IMR-90 (cell line): ENCODE measurements around the gene POU3F2. TPM values are rescaled to one million over a fixed set of nuclear protein-coding genes. Genes with fewer than 3 reads are reported as not detected.

Source experiments
- ATAC-seq: fragments of 200-7000 bp; cut with Tn5 transposase; 2 replicates; pipeline ENCODE4 v1.9.1; 2020; ENCODE audit warnings: low read depth, mild to moderate bottlenecking, moderate library complexity
- BruUV-seq: library from RNA; stranded (reverse); fragments of 400-500 nt; replicated peaks from 2 replicates; lab custom pipeline; 2021; lab: Mats Ljungman, UMichigan
- CTCF ChIA-PET: fragments of 300-600 bp; formaldehyde crosslinking; extraction: SDS; loops from one replicate; lab custom pipeline; 2021; ENCODE audit warnings: antibody characterized with exemption; lab: Yijun Ruan, JAX
- POLR2A ChIA-PET: fragments of 300-600 bp; sonication (Branson Sonifier 250); formaldehyde crosslinking; loops from one replicate; lab custom pipeline; 2022; ENCODE audit warnings: antibody characterized with exemption; ENCODE audit not compliant: unreplicated experiment; lab: Charles Lee
- DNase-seq: peaks from one replicate; pipeline ENCODE4 v3.0.0; 2013
- H2AFZ ChIP-seq: replicated peaks from 2 replicates; pipeline ENCODE3; 2013; ENCODE audit warnings: low read length, mild to moderate bottlenecking; ENCODE audit not compliant: poor library complexity
- H2AK5ac ChIP-seq: 2 replicates; pipeline ENCODE4 v1.6.1; 2013; ENCODE audit warnings: low read depth, low read length, inconsistent platforms
- H2AK9ac ChIP-seq: replicated peaks from 2 replicates; pipeline ENCODE3; 2013; ENCODE audit warnings: mild to moderate bottlenecking, low read depth, low read length, moderate library complexity; ENCODE audit not compliant: poor library complexity
- H2BK120ac ChIP-seq: 2 replicates; pipeline ENCODE4 v1.6.1; 2013; ENCODE audit warnings: low read depth, low read length, inconsistent platforms
- H2BK15ac ChIP-seq: 3 replicates; pipeline ENCODE4 v1.6.1; 2013; ENCODE audit warnings: low read depth, low read length, inconsistent platforms
- H2BK20ac ChIP-seq: 2 replicates; pipeline ENCODE4 v1.6.1; 2013; ENCODE audit warnings: low read depth, mild to moderate bottlenecking, inconsistent platforms, low read length, moderate library complexity
- H2BK5ac ChIP-seq: 2 replicates; pipeline ENCODE4 v1.6.1; 2013; ENCODE audit warnings: mild to moderate bottlenecking, low read depth, low read length, inconsistent platforms; ENCODE audit not compliant: poor library complexity, severe bottlenecking
- H3K14ac ChIP-seq: replicated peaks from 2 replicates; pipeline ENCODE4 v1.6.1; 2013; ENCODE audit warnings: low read depth, low read length, inconsistent platforms
- H3K18ac ChIP-seq: 2 replicates; pipeline ENCODE4 v1.6.1; 2013; ENCODE audit warnings: low read depth, low read length, control low read depth
- H3K23ac ChIP-seq: 2 replicates; pipeline ENCODE4 v1.6.1; 2013; ENCODE audit warnings: low read depth, low read length, inconsistent platforms
- H3K27ac ChIP-seq: 2 replicates; pipeline ENCODE4 v1.5.1; 2013; ENCODE audit warnings: mild to moderate bottlenecking, control low read depth, low read length; ENCODE audit not compliant: insufficient read depth
- H3K27me3 ChIP-seq: 2 replicates; pipeline ENCODE4 v1.6.1; 2013; ENCODE audit warnings: low read length; ENCODE audit not compliant: control insufficient read depth, insufficient read depth
- H3K36me3 ChIP-seq: 2 replicates; pipeline ENCODE4 v1.6.1; 2013; ENCODE audit warnings: low read length, mixed read lengths; ENCODE audit not compliant: control insufficient read depth, insufficient read depth
- H3K4ac ChIP-seq: 2 replicates; pipeline ENCODE4 v1.6.1; 2013; ENCODE audit warnings: low read depth, low read length, inconsistent platforms
- H3K4me1 ChIP-seq: 2 replicates; pipeline ENCODE4 v1.6.1; 2013; ENCODE audit warnings: low read length, mixed read lengths; ENCODE audit not compliant: control insufficient read depth, insufficient read depth
- H3K4me2 ChIP-seq: 2 replicates; pipeline ENCODE4 v1.6.1; 2013; ENCODE audit warnings: low read depth, mild to moderate bottlenecking, control low read depth, low read length, moderate library complexity
- H3K4me3 ChIP-seq: 2 replicates; pipeline ENCODE4 v1.5.1; 2013; ENCODE audit warnings: low read depth, mild to moderate bottlenecking, control low read depth, low read length, moderate library complexity; ENCODE audit not compliant: insufficient read depth
- H3K56ac ChIP-seq: 2 replicates; pipeline ENCODE4 v1.6.1; 2013; ENCODE audit warnings: low read length, inconsistent platforms; ENCODE audit not compliant: insufficient read depth; ENCODE audit errors: extremely low read depth
- H3K79me1 ChIP-seq, 2 experiments: 2 replicates each; pipeline ENCODE4 v1.6.1; 2013; ENCODE audit warnings: low read length in 2 of 2, inconsistent platforms in 1 of 2, low read depth in 1 of 2
- H3K9ac ChIP-seq: 2 replicates; pipeline ENCODE4 v1.6.1; 2013; ENCODE audit warnings: low read depth, low read length, control low read depth
- H3K9me1 ChIP-seq: 2 replicates; pipeline ENCODE4 v1.6.1; 2013; ENCODE audit warnings: low read length, inconsistent platforms; ENCODE audit not compliant: insufficient read depth
- H3K9me3 ChIP-seq: 2 replicates; pipeline ENCODE4 v1.6.1; 2013; ENCODE audit warnings: low read length; ENCODE audit not compliant: control insufficient read depth, insufficient read depth
- H4K20me1 ChIP-seq: 2 replicates; pipeline ENCODE4 v1.6.1; 2013; ENCODE audit warnings: low read length, inconsistent platforms; ENCODE audit not compliant: insufficient read depth
- H4K5ac ChIP-seq: 2 replicates; pipeline ENCODE4 v1.6.1; 2013; ENCODE audit warnings: mild to moderate bottlenecking, low read depth, low read length, control low read depth
- H4K8ac ChIP-seq, 2 experiments: 2 replicates each; pipeline ENCODE4 v1.6.1; 2013; ENCODE audit warnings: low read depth in 2 of 2, low read length in 2 of 2, control low read depth in 1 of 2, inconsistent platforms in 1 of 2
- H4K91ac ChIP-seq: 2 replicates; pipeline ENCODE4 v1.6.1; 2013; ENCODE audit warnings: low read depth, low read length, inconsistent platforms; ENCODE audit not compliant: insufficient read depth
- BHLHE40 ChIP-seq: fragments of 150-350 bp; IDR thresholded peaks from 2 replicates; pipeline ENCODE4 v1.6.1; 2016; ENCODE audit warnings: mild to moderate bottlenecking, low read depth, low read length
- CEBPB ChIP-seq: IDR thresholded peaks from 2 replicates; pipeline ENCODE4 v1.6.1; 2012; ENCODE audit warnings: low read depth, low read length, improper control_type of control experiment
- CHD1 ChIP-seq: IDR thresholded peaks from 2 replicates; pipeline ENCODE4 v1.6.1; 2012; ENCODE audit warnings: low read depth, low read length, improper control_type of control experiment
- MAZ ChIP-seq: IDR thresholded peaks from 2 replicates; pipeline ENCODE4 v1.6.1; 2012; ENCODE audit warnings: low read depth, mild to moderate bottlenecking, low read length, improper control_type of control experiment, moderate library complexity, borderline replicate concordance
- MXI1 ChIP-seq: IDR thresholded peaks from 2 replicates; pipeline ENCODE4 v1.6.1; 2012; ENCODE audit warnings: low read depth, mild to moderate bottlenecking, low read length, moderate library complexity, borderline replicate concordance
- NFE2L2 ChIP-seq: fragments of 150-350 bp; IDR thresholded peaks from 2 replicates; pipeline ENCODE4 v1.6.1; 2016; ENCODE audit warnings: low read depth, mild to moderate bottlenecking, low read length
- POLR2A ChIP-seq: IDR thresholded peaks from 2 replicates; pipeline ENCODE4 v1.6.1; 2012; ENCODE audit warnings: mild to moderate bottlenecking, low read depth, low read length
- RAD21 ChIP-seq: IDR thresholded peaks from 2 replicates; pipeline ENCODE4 v1.6.1; 2012; ENCODE audit warnings: low read length, improper control_type of control experiment
- RCOR1 ChIP-seq: IDR thresholded peaks from 2 replicates; pipeline ENCODE4 v1.6.1; 2012; ENCODE audit warnings: mild to moderate bottlenecking, low read length, improper control_type of control experiment; ENCODE audit not compliant: insufficient replicate concordance
- RFX5 ChIP-seq: IDR thresholded peaks from 2 replicates; pipeline ENCODE4 v1.8.0; 2012; ENCODE audit warnings: low read depth, mild to moderate bottlenecking, low read length, moderate library complexity
- SMC3 ChIP-seq: fragments of 150-350 bp; IDR thresholded peaks from 2 replicates; pipeline ENCODE4 v1.6.1; 2016; ENCODE audit warnings: low read depth, mild to moderate bottlenecking, antibody characterized with exemption, low read length, moderate library complexity
- WGBS, 2 experiments: methylation state at CpG; one replicate each; pipeline versions ENCODE4 v1.1.5 to v1.1.7; 2013; ENCODE audit warnings: missing lambda C conversion rate in 2 of 2; ENCODE audit not compliant: insufficient read length in 1 of 2; ENCODE audit errors: extremely low coverage in 2 of 2; 5-methylcytosine and 5-hydroxymethylcytosine counted together
- dilution Hi-C: fragments of 300-500 bp; cut with HindIII; formaldehyde crosslinking; loops from one replicate; pipeline ENCODE4 v1.14.3; 2018; ENCODE audit warnings: low sequenced_read_pairs; ENCODE audit not compliant: unreplicated experiment
- in situ Hi-C: fragments of 300-500 bp; cut with MboI; formaldehyde crosslinking; loops from 3 replicates; pipeline ENCODE4 v1.14.3; 2019; ENCODE audit warnings: low sequenced_read_pairs, inconsistent platforms, mixed read lengths
- intact Hi-C: fragments of 100-400 bp; cut with micrococcal nuclease; formaldehyde crosslinking; loops from 2 replicates; pipeline ENCODE4 v1.10.0; 2022
- polyA plus RNA-seq, 3 experiments: library from polyadenylated mRNA; depleted of rRNA; stranded (reverse); fragments of >200 nt; gene quantifications; 2 replicates each; pipeline ENCODE4 v1.2.3, GENCODE V29; 2012; ENCODE audit warnings: low replicate concordance in 1 of 3
- total RNA-seq: library from RNA; depleted of rRNA; stranded (reverse); fragments of >200 nt; gene quantifications from 2 replicates; pipeline ENCODE4 v1.2.3, GENCODE V29; 2012
- TF ChIP-seq, protein P1 (sequence below): conservative IDR thresholded peaks from 2 replicates; pipeline ENCODE4 v1.5.1; 2012; ENCODE audit warnings: mild to moderate bottlenecking, low read depth, low read length, improper control_type of control experiment

Gene POU3F2
- total and polyA plus RNA-seq, 2 of the 4 experiments (the other 2 are of a cell fraction), result not detected

DNA sequence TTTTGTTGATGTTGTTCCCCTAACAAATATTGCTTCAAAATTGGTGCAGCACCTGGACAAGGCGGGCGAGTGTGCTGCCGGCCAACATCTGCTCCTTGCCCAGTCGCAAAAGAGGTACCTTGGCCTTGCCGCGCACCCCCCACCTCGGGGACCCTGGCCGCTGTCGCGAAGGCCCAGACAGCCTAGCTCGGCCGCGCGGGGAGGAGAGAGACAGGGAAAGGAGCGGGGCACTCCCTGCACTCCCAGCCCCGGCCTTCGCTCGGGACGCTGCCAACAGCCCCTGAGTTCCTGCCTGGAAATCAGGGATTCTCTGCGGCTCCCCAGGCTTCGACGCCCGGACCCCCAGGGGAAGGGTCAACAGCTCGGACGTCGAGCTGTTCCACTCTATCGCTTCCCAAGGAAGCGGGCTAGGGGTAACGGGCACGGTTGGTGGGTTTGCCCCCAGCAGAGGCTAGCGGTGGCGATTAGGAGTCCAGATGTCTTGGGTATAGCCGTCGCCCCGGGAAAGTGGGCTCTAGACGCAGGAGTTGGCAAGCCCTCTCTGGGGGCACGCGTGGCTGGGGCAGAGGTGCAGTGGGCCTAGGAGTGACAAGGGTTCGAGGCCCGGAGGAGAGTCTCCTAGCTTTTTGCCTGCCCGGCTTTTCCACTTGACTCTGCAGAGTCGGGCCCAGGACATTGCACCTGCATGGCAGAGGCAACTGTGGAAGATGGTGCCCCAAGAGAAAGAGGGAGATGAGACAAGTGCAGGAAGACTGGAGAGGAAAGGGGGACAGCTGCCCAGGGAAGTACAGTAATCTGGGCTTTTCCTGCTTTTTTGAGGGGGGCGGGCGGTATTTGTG is 8.2 kb downstream of the POU3F2 start (continued):
- no peak for TF ChIP-seq CHD1

GRCh38 chr6:98843271-98844243 is 9.2 kb downstream of the POU3F2 start:
- H2BK15ac ChIP-seq, result no peak overlapping the region
- H2AFZ ChIP-seq, result no peak overlapping the region
- H3K27ac ChIP-seq, result no peak overlapping the region
- H2BK20ac ChIP-seq, result no peak overlapping the region
- no peak overlapping the region for H4K5ac ChIP-seq
- H3K4ac ChIP-seq, result no peak overlapping the region
- POLR2A ChIA-PET, result no interaction called here
- CTCF ChIA-PET, result interaction anchor here (1.0 kb wide), 1 partner anchor 10 kb away, joined by 3 read pairs; no protein-coding TSS in a partner anchor
- H3K36me3 ChIP-seq, result no peaks in the 10 kb centered on the region
- peaks cover 87% of the 10 kb centered on the region for H3K27me3 ChIP-seq
- H3K23ac ChIP-seq, result no peak overlapping the region
- peaks cover 6% of the 10 kb centered on the region; the same call in 1 of the 2 replicates for H3K4me1 ChIP-seq
- BruUV-seq, result no TSS peak
- no peaks in the 10 kb centered on the region for H4K20me1 ChIP-seq
- DNase-seq (no peak), ATAC-seq (no peak)
- H4K91ac ChIP-seq, result no peak overlapping the region
- H2BK120ac ChIP-seq, result no peak overlapping the region
- H4K8ac ChIP-seq, result no peak overlapping the region
- H3K9ac ChIP-seq, result no peak overlapping the region
- H3K14ac ChIP-seq, result no peak overlapping the region
- dilution Hi-C loops (no loop called here), in situ Hi-C loops (loop anchor here (10.0 kb wide), 1 partner anchor 1349 kb away; no protein-coding TSS in a partner anchor), intact Hi-C loops (loop anchor here (2.0 kb wide), 2 partner anchors 1139 to 1257 kb away; no protein-coding TSS in a partner anchor)
- no peak overlapping the region for H2AK5ac ChIP-seq
- no peak overlapping the region for H2BK5ac ChIP-seq
- H3K4me3 ChIP-seq, result no peak overlapping the region
- H3K9me1 ChIP-seq, result no peaks in the 10 kb centered on the region
- H3K56ac ChIP-seq, result no peak overlapping the region
- no peak overlapping the region for H2AK9ac ChIP-seq
- no peak overlapping the region for H3K18ac ChIP-seq
- H3K4me2 ChIP-seq, result no peak overlapping the region
- no peaks in the 10 kb centered on the region for H3K79me1 ChIP-seq
- 7% methylated on average over 9 of the region's 53 CpGs; no CpG with 5 or more reads in 1 of the 2 experiments for WGBS, 2 experiments
- no peaks in the 10 kb centered on the region for H3K9me3 ChIP-seq
- no peak for TF ChIP-seq MXI1
- TF ChIP-seq, protein P1, sequence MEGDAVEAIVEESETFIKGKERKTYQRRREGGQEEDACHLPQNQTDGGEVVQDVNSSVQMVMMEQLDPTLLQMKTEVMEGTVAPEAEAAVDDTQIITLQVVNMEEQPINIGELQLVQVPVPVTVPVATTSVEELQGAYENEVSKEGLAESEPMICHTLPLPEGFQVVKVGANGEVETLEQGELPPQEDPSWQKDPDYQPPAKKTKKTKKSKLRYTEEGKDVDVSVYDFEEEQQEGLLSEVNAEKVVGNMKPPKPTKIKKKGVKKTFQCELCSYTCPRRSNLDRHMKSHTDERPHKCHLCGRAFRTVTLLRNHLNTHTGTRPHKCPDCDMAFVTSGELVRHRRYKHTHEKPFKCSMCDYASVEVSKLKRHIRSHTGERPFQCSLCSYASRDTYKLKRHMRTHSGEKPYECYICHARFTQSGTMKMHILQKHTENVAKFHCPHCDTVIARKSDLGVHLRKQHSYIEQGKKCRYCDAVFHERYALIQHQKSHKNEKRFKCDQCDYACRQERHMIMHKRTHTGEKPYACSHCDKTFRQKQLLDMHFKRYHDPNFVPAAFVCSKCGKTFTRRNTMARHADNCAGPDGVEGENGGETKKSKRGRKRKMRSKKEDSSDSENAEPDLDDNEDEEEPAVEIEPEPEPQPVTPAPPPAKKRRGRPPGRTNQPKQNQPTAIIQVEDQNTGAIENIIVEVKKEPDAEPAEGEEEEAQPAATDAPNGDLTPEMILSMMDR, result no peak
- TF ChIP-seq CHD1, result no peak
- no peak for TF ChIP-seq RFX5
- TF ChIP-seq RAD21, result no peak
- no peak for TF ChIP-seq SMC3
- TF ChIP-seq RCOR1, result no peak
- no peak for TF ChIP-seq BHLHE40
- no peak for TF ChIP-seq CEBPB
- TF ChIP-seq NFE2L2, result no peak
- TF ChIP-seq POLR2A, result no peak
- TF ChIP-seq MAZ, result no peak
